ENCODE measurements around the gene RAB11A. TPM values are rescaled to one million over a fixed set of nuclear protein-coding genes. Genes with fewer than 3 reads are reported as not detected.

RAB11A gene
- total and polyA plus RNA-seq, 2 donors (not counting 1 experiment from before 2014, with no cell fraction given): 83.2 to 126 TPM

GRCh38 chr15:65832549-65833364, 36.5 kb upstream of the RAB11A start:
- H3K4me2 ChIP-seq (replicated peaks; ENCODE audit: low read depth, low read length, poor library complexity, severe bottlenecking): peak overlapping the region; percentile 69
- intact Hi-C loops (cut with micrococcal nuclease): no loop called here

More at GRCh38 chr15:65832549-65833364, 36.5 kb upstream of the RAB11A start:
- no peaks in the 10 kb centered on the region for H3K9me3 ChIP-seq (ENCODE audit: control extremely low read depth in 1 of 3, control insufficient read depth in 2 of 3, insufficient read depth in 1 of 3, low read length in 2 of 3)
- no peaks in the 10 kb centered on the region for H3K36me3 ChIP-seq (replicated peaks in 1 of 2; ENCODE audit: control extremely low read depth in 1 of 2, control insufficient read depth in 1 of 2, extremely low read depth in 1 of 2, insufficient read depth in 2 of 2, low read length in 1 of 2)
- ChIA-PET POLR2A (interaction anchor here (1.4 kb wide), 1 partner anchor 36 kb away, joined by 4 read pairs; the partner anchor contains the start of gene RAB11A), CTCF (interaction anchor here (0.7 to 2.7 kb wide), 18 partner anchors 9 to 236 kb away, joined by 3 to 13 read pairs (median 4); partner anchors contain the start of genes DENND4A and RAB11A)
- peaks cover 56% of the 10 kb centered on the region for H3K4me1 Mint-ChIP-seq
- no peaks in the 10 kb centered on the region for H4K20me1 ChIP-seq (ENCODE audit: control insufficient read depth, insufficient read depth, low read length, poor library complexity, severe bottlenecking)
- DNase-seq: peak; percentile 68
- H3K79me2 ChIP-seq (ENCODE audit: control insufficient read depth, insufficient read depth, low read length): peaks cover 7% of the 10 kb centered on the region
- H3K9ac ChIP-seq (ENCODE audit: low read length): peak overlapping the region; percentile 33
- peak overlapping the region; percentile 96 for H3K27ac Mint-ChIP-seq
- H3K4me1 ChIP-seq (ENCODE audit: control insufficient read depth in 2 of 2, insufficient read depth in 2 of 2, low read length in 2 of 2): peaks cover 37 to 40% of the 10 kb centered on the region in 2 donors
- H3K4me3 ChIP-seq (ENCODE audit: control extremely low read depth in 1 of 5, extremely low read depth in 1 of 5, insufficient read depth in 1 of 5, low read depth in 2 of 5, low read length in 4 of 5): peak overlapping the region in 3 of 5 experiments; percentile 21 to 52 (median 25)
- no peaks in the 10 kb centered on the region for H3K27me3 ChIP-seq (replicated peaks in 1 of 4; ENCODE audit: control extremely low read depth in 1 of 4, control insufficient read depth in 3 of 4, insufficient read depth in 4 of 4, low read length in 3 of 4)
- peak overlapping the region; percentile 70 to 79 for H3K27ac ChIP-seq (ENCODE audit: low read length in 2 of 2)
- no peak for TF ChIP-seq EZH2 (IDR thresholded peaks at IDR 0.05; ENCODE audit: borderline replicate concordance, insufficient read depth, low read depth, low read length, poor library complexity, severe bottlenecking)
- TF ChIP-seq, protein P1, sequence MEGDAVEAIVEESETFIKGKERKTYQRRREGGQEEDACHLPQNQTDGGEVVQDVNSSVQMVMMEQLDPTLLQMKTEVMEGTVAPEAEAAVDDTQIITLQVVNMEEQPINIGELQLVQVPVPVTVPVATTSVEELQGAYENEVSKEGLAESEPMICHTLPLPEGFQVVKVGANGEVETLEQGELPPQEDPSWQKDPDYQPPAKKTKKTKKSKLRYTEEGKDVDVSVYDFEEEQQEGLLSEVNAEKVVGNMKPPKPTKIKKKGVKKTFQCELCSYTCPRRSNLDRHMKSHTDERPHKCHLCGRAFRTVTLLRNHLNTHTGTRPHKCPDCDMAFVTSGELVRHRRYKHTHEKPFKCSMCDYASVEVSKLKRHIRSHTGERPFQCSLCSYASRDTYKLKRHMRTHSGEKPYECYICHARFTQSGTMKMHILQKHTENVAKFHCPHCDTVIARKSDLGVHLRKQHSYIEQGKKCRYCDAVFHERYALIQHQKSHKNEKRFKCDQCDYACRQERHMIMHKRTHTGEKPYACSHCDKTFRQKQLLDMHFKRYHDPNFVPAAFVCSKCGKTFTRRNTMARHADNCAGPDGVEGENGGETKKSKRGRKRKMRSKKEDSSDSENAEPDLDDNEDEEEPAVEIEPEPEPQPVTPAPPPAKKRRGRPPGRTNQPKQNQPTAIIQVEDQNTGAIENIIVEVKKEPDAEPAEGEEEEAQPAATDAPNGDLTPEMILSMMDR (IDR thresholded peaks at IDR 0.05): no peak
- H3K4me3 Mint-ChIP-seq: peak overlapping the region; percentile 80
- H2AFZ ChIP-seq (ENCODE audit: insufficient read depth, low read depth, low read length, poor library complexity, severe bottlenecking): peak overlapping the region; percentile 76
- peak; percentile 60 for ATAC-seq (ENCODE audit: low read depth)
- 13% methylated on average over 5 of the region's 8 CpGs for WGBS (ENCODE audit: insufficient coverage)
- no peaks in the 10 kb centered on the region for H3K9me3 Mint-ChIP-seq (ENCODE audit: insufficient read depth)
- no peaks in the 10 kb centered on the region for H3K27me3 Mint-ChIP-seq
